PFSK-1 (cell line): ENCODE measurements around the gene APOBEC3B.

ENCODE experiments used
- FOXP2 ChIP-seq: optimal IDR thresholded peaks from 2 replicates; pipeline ENCODE3; 2011; ENCODE audit warnings: borderline replicate concordance, control low read depth, inconsistent platforms; ENCODE audit not compliant: insufficient read depth; ENCODE audit errors: extremely low read length, extremely low read depth
- POLR2AphosphoS5 ChIP-seq: IDR thresholded peaks from 2 replicates; pipeline ENCODE4 v1.6.1; 2012; ENCODE audit warnings: low read depth, mild to moderate bottlenecking, control low read depth, low read length, moderate library complexity
- REST ChIP-seq, 2 experiments: IDR thresholded peaks; 2 replicates each; pipeline versions ENCODE4 v1.6.1 to v1.8.0; 2011 to 2012; ENCODE audit warnings: low read depth in 2 of 2, low read length in 2 of 2, control low read depth in 1 of 2, inconsistent platforms in 1 of 2, mild to moderate bottlenecking in 1 of 2, moderate library complexity in 1 of 2; ENCODE audit not compliant: insufficient read depth in 1 of 2
- SIN3A ChIP-seq: IDR thresholded peaks from 2 replicates; pipeline ENCODE4 v1.6.1; 2012; ENCODE audit warnings: mild to moderate bottlenecking, low read length, moderate library complexity, borderline replicate concordance; ENCODE audit not compliant: insufficient read depth
- TAF1 ChIP-seq: IDR thresholded peaks from 2 replicates; pipeline ENCODE4 v1.6.1; 2012; ENCODE audit warnings: low read length, control low read depth, borderline replicate concordance; ENCODE audit not compliant: insufficient read depth

Gene APOBEC3B

DNA sequence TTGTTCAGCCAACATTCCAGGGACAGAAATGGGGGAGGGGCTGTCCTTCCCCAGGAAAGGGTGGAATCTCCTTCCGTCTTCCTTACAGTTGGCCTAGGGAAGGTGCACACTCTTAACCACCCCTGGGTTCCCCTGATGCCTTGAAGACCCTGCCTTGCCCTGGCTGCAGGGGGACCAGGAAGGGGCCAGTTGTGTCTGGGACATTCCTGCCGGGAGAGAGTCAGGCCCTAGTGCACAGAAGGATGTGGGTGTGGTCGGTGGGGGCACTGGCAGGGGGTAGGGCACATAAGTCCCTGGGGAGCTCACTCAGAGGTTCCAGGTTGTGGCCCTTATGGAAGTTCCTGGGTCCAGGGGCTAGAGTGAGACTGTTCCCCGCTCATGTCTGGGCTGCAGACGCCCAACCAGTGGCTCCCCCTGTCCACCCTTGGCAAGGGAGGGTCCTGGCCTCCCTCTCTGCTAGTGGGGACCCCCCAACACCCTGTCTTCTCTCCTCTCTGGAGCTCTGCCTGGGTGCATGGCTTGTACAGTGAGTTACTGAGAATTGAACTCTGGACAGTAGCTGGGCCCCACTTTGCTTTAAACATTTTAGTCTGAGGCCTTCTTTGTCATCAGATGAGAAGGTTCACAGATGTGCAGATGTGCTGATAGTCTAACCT lies 26.8 kb upstream of the APOBEC3B start:
- TF ChIP-seq POLR2AphosphoS5 = no peak
- TF ChIP-seq TAF1 = no peak
- no peak for TF ChIP-seq REST (IDR thresholded peaks at IDR 0.05; ENCODE audit: insufficient read depth in 1 of 2, low read depth in 2 of 2, low read length in 2 of 2)
- no peak for TF ChIP-seq FOXP2
- no peak for TF ChIP-seq SIN3A

- TF ChIP-seq REST (IDR thresholded peaks at IDR 0.05; ENCODE audit: insufficient read depth in 1 of 2, low read depth in 2 of 2, low read length in 2 of 2) (no peak), SIN3A (no peak), TAF1 (no peak), POLR2AphosphoS5 (no peak), FOXP2 (no peak)
Observed at GRCh38 chr22:38955926-38956325, 26.2 kb upstream of the APOBEC3B start.

GRCh38 chr22:38956551-38956950 lies 25.6 kb upstream of the APOBEC3B start:
- TF ChIP-seq TAF1 (no peak), POLR2AphosphoS5 (no peak), FOXP2 (no peak), SIN3A (no peak), REST (IDR thresholded peaks at IDR 0.05; ENCODE audit: insufficient read depth in 1 of 2, low read depth in 2 of 2, low read length in 2 of 2) (no peak)

DNA sequence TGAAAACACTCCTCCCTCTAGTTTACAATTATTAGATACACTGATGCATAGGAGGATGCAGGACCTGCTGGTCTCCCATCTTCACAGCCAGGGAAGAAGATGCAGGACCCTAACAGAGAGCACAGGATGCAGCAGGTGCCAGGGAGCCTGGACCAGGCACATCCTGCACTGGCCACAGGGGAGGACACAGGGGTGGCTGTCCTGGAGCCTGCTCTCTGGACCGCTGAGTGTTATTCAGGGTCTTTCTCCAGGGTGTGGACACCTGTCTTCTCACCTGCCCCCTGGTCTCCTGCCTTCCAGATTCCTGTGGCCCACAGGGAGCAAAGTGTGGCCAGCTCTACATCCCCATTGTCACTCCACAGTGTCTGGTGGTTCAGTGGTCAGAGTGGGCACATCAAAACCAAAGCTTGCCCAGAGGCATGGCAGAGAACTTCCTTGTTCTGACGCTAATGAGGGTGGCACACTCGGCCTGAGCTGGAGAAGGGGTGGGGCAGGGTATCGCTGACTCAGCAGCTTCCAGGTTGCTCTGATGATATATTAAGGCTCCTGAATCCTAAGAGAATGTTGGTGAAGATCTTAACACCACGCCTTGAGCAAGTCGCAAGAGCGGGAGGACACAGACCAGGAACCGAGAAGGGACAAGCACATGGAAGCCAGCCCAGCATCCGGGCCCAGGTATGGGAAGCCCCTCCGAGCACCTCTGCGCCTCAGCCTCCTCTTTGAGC lies 24.9 kb upstream of the APOBEC3B start, which contains the start of gene APOBEC3A:
APOBEC3A (plus strand) TSS at position 564 of the 725 bp plus-strand sequence; CDS start at position 647, 83 bp downstream.
- no peak for TF ChIP-seq REST (IDR thresholded peaks at IDR 0.05; ENCODE audit: insufficient read depth in 1 of 2, low read depth in 2 of 2, low read length in 2 of 2)
- no peak for TF ChIP-seq FOXP2
